ENCODE data around the gene SPCS1.

The SPCS1 gene

DNA sequence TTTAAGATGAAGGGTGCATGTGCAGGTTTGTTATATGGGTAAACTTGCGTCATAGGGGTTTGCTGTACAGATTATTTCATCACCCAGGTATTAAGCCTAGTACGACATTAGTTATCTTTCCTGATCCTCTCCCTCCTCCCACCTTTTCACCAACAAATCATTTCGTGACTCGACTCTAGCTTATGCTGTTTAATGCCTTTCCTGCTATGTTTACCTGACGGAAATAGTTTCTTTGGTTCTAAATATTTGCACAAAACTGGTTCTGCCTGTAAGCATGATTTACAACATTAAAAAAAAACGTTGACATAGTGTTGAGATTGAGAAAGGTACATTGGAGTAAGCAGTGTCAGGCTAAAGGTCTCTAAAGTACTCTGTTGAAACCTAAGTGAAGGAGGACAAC lies 17.6 kb upstream of the SPCS1 start:
- no peak for TF ChIP-seq EZH2 (IDR thresholded peaks at IDR 0.05)
- TF ChIP-seq FOXP2 (optimal IDR thresholded peaks at IDR 0.05; ENCODE audit: control extremely low read depth, extremely low read length, insufficient read depth): no peak
- no peak for TF ChIP-seq POLR2AphosphoS5 (IDR thresholded peaks at IDR 0.05; ENCODE audit: borderline replicate concordance, low read depth, low read length)
- Histone ChIP-seq H3K27ac (peak overlapping the region; percentile 19; the same call in 1 of the 2 replicates), H3K9me3 (ENCODE audit: low read depth, low read length) (no peaks in the 10 kb centered on the region), H3K36me3 (ENCODE audit: insufficient read depth, low read length) (peaks cover 66% of the 10 kb centered on the region), H3K9ac (ENCODE audit: insufficient read length) (no peak overlapping the region), H3K4me3 (no peak overlapping the region)
- DNase-seq (ENCODE audit: low read depth, low spot score): no peak

DNA sequence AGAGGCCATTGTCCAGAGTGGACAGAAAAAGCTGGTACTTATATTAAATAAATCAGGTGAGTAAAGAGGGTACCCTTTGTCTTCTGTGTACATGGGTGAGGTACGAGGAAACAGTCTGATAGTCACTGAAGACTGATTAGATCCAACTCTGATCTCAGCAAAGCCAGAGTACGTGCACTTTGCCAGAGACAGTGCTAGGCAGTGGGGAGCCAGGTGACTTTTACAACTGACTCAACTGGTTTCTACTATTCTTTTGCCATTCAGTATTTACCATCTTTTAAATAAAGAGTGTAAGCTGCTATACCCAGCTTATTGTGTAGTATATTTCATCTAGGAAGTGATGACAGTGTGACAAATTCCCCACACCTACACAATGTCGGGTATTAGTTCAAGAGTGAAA lies 16.8 kb upstream of the SPCS1 start:
- H3K9me3 ChIP-seq (ENCODE audit: low read depth, low read length): no peaks in the 10 kb centered on the region
- H3K27ac ChIP-seq: peak overlapping the region; percentile 50; the same call in 1 of the 2 replicates
- no peak overlapping the region for H3K9ac ChIP-seq (ENCODE audit: insufficient read length)
- H3K36me3 ChIP-seq (ENCODE audit: insufficient read depth, low read length): peaks cover 73% of the 10 kb centered on the region
- no peak for TF ChIP-seq POLR2AphosphoS5 (IDR thresholded peaks at IDR 0.05; ENCODE audit: borderline replicate concordance, low read depth, low read length)
- TF ChIP-seq EZH2 (IDR thresholded peaks at IDR 0.05): no peak
- no peak for TF ChIP-seq FOXP2 (optimal IDR thresholded peaks at IDR 0.05; ENCODE audit: control extremely low read depth, extremely low read length, insufficient read depth)
- H3K4me3 ChIP-seq: no peak overlapping the region
- no peak for DNase-seq (ENCODE audit: low read depth, low spot score)

DNA sequence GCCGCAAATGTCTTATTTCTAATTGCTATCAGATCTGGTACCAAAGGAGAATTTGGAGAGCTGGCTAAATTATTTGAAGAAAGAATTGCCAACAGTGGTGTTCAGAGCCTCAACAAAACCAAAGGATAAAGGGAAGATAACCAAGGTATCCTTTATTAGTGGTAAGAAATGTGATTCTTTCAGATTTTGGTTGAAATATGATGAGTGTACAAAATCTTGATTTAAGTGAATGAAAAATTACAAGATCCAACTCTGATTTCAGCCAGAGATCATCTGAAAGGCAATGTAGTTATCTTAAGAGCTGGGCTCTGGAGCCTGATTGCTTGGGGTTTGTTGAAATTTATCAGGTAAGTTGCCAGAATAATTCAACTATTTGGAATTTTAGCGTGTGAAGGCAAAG lies 15.3 kb upstream of the SPCS1 start:
- no peak for DNase-seq (ENCODE audit: low read depth, low spot score)
- Histone ChIP-seq H3K27ac (peak overlapping the region; percentile 13; the same call in 1 of the 2 replicates), H3K9ac (ENCODE audit: insufficient read length) (no peak overlapping the region), H3K36me3 (ENCODE audit: insufficient read depth, low read length) (peaks cover 86% of the 10 kb centered on the region), H3K4me3 (no peak overlapping the region), H3K9me3 (ENCODE audit: low read depth, low read length) (no peaks in the 10 kb centered on the region)
- TF ChIP-seq POLR2AphosphoS5 (IDR thresholded peaks at IDR 0.05; ENCODE audit: borderline replicate concordance, low read depth, low read length) (no peak; the same call in 1 of the 2 replicates), FOXP2 (optimal IDR thresholded peaks at IDR 0.05; ENCODE audit: control extremely low read depth, extremely low read length, insufficient read depth) (no peak), EZH2 (IDR thresholded peaks at IDR 0.05) (no peak)

DNA sequence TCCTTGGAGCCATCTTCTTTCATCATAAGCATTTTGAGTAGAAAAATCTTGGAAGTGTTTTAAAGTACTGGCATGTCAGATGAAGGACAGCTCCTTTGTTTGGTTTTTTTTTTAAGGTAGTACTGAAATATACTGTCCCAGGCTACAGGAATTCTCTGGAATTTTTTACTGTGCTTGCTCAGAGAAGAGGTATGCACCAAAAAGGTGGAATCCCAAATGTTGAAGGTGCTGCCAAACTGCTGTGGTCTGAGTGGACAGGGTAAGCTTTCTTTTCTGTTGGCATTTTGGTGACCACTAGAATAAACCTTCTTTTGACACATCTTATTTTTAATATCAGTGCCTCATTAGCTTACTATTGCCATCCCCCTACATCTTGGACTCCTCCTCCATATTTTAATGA lies 12.8 kb upstream of the SPCS1 start:
- TF ChIP-seq FOXP2 (optimal IDR thresholded peaks at IDR 0.05; ENCODE audit: control extremely low read depth, extremely low read length, insufficient read depth) (no peak), EZH2 (IDR thresholded peaks at IDR 0.05) (no peak)
- DNase-seq (ENCODE audit: low read depth, low spot score): no peak
- Histone ChIP-seq H3K27ac (no peak overlapping the region), H3K9ac (ENCODE audit: insufficient read length) (no peak overlapping the region), H3K9me3 (ENCODE audit: low read depth, low read length) (no peaks in the 10 kb centered on the region), H3K4me3 (no peak overlapping the region), H3K36me3 (ENCODE audit: insufficient read depth, low read length) (peaks cover 84% of the 10 kb centered on the region)

DNA sequence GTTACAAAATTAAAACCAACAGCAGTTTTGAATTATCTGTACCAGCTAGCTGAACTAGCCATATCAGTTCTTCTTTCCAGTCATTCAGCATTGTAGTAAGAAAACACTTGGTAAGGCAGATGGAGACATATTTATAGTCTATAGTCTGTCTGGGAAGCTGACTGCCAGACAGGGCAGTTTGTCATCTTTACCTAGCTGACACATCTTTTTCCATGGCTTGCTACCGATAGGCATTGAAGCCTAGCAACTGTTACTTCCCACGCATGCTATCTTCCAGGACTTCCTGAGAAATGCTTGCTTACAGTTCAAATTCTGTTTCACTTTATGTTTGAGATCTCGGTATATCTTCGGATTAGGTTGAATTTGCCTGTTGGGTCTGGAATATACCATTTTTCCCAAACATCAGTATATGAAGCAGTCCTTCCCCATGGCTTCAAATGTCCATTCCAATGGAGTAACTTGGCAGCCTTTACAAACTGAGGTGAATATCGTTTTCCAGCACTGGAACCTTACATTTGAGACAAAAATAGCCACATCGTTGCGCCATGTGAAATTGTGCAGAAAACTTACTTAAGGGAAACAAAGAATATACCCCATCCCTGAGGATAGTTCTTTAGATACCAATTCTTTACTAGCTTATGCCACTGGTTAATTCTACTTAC lies 11.2 kb upstream of the SPCS1 start:
- H3K4me3 ChIP-seq: no peak overlapping the region
- DNase-seq (ENCODE audit: low read depth, low spot score): no peak
- H3K9ac ChIP-seq (ENCODE audit: insufficient read length): no peak overlapping the region
- H3K27ac ChIP-seq: no peak overlapping the region
- no peak for TF ChIP-seq FOXP2 (optimal IDR thresholded peaks at IDR 0.05; ENCODE audit: control extremely low read depth, extremely low read length, insufficient read depth)
- TF ChIP-seq POLR2AphosphoS5 (IDR thresholded peaks at IDR 0.05; ENCODE audit: borderline replicate concordance, low read depth, low read length): no peak
- TF ChIP-seq EZH2 (IDR thresholded peaks at IDR 0.05): no peak
- no peaks in the 10 kb centered on the region for H3K9me3 ChIP-seq (ENCODE audit: low read depth, low read length)
- H3K36me3 ChIP-seq (ENCODE audit: insufficient read depth, low read length): peaks cover 68% of the 10 kb centered on the region

DNA sequence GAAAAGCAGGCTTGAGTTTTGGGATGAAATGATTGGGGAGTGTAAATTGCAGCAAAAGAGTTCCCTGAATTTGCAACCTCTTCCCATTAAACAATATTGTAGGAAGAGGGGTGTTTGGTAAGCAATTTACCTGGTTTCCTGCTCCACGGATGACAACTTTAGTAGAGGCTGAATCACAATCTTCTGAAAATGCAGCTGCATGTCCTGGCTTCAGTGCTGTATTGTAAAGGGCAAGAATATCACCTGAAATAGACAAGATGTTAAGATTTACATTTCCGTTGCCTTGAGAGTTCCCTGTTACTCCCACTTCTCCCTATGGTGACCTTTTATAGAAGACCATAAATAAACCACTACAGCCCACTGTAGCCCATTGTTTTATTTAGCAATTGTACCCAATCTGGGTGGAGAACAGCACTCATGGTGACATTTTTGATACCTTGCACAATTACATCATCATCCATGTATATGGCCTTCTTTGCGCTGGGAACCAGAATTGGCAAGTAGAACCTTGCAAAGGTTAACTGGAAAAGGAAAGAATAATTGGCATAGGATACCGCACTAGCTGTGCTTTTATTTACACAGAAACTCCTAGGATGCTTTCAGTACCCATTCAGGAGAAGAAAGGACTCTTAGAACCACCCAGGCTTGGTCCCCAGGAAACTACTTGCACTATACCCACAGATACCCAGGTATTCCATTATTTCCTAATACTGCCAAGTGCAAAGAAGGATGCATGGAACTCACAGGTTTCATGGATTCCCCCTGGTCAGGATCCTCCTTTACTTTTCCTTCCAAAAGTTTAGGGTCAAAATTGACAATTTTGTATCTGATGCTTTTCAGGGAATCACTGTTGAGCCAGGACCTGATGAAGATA lies 9.9 kb upstream of the SPCS1 start:
- H3K9ac ChIP-seq (ENCODE audit: insufficient read length): no peak overlapping the region

DNA sequence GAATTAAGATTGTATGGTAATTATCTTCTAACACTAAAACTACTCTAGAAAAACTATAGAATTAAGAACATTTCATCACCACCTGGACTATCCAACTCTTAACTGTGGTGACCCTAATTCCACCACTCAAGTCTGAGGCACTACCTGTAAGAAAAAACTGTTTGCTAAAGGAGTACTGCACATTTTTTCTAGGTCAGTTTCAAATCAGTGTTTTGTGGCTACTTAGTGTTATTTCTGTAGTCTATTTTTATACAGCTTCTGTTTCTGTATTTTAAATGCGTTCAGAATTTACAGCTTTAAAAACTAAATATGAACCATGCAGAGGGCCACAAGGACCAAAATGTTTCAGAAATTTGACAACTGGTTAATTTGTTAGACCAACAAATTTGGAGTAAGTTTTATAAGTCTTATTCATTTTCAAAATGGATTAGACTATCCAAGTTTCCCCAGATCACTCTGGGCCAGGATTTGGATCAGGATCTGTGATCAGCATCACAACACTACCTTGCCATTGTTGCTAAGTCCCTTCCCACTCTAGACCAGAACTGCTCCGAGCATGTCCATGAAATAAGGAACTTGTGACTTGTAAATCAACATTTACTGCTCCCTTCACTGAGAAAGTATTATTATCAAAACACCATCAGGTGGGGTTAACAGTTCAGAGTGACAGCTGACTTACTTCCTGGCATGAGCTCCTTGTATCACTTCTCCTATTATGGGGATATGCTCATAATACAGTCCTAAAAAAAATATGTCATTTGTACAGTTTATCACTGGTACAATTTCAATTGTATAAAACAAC lies 8.9 kb upstream of the SPCS1 start:
- Histone ChIP-seq H3K9ac (ENCODE audit: insufficient read length) (no peak overlapping the region), H3K27ac (no peak overlapping the region), H3K4me3 (no peak overlapping the region), H3K9me3 (ENCODE audit: low read depth, low read length) (no peaks in the 10 kb centered on the region), H3K36me3 (ENCODE audit: insufficient read depth, low read length) (peaks cover 48% of the 10 kb centered on the region)
- DNase-seq (ENCODE audit: low read depth, low spot score): no peak
- no peak for TF ChIP-seq POLR2AphosphoS5 (IDR thresholded peaks at IDR 0.05; ENCODE audit: borderline replicate concordance, low read depth, low read length)
- TF ChIP-seq EZH2 (IDR thresholded peaks at IDR 0.05): no peak
- TF ChIP-seq FOXP2 (optimal IDR thresholded peaks at IDR 0.05; ENCODE audit: control extremely low read depth, extremely low read length, insufficient read depth): no peak

More for the DNA sequence above, 9.9 kb upstream of the SPCS1 start:
- DNase-seq (ENCODE audit: low read depth, low spot score): no peak
- no peak overlapping the region for H3K27ac ChIP-seq
- peaks cover 56% of the 10 kb centered on the region for H3K36me3 ChIP-seq (ENCODE audit: insufficient read depth, low read length)
- H3K4me3 ChIP-seq: no peak overlapping the region
- no peaks in the 10 kb centered on the region for H3K9me3 ChIP-seq (ENCODE audit: low read depth, low read length)
- TF ChIP-seq POLR2AphosphoS5 (IDR thresholded peaks at IDR 0.05; ENCODE audit: borderline replicate concordance, low read depth, low read length) (no peak), FOXP2 (optimal IDR thresholded peaks at IDR 0.05; ENCODE audit: control extremely low read depth, extremely low read length, insufficient read depth) (no peak), EZH2 (IDR thresholded peaks at IDR 0.05) (no peak)

DNA sequence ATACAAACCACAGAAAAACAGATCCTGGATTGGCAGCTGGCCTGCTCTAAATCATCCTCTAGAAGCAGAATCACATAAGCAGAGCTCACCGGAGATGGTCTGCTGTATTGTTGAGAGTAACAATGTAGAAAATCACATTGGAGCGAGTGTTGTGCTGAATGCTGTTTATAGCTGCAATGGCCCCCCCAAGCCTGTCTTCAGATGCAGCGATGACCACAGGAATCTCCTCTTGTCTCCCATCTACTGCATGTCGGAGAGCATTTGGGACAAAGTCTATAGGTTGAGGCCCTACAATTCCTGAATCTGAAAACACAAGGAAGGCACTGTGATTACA lies 8.3 kb upstream of the SPCS1 start:
- Histone ChIP-seq H3K4me3 (no peak overlapping the region), H3K9me3 (ENCODE audit: low read depth, low read length) (no peaks in the 10 kb centered on the region), H3K9ac (ENCODE audit: insufficient read length) (no peak overlapping the region), H3K36me3 (ENCODE audit: insufficient read depth, low read length) (peaks cover 43% of the 10 kb centered on the region), H3K27ac (no peak overlapping the region)
- TF ChIP-seq POLR2AphosphoS5 (IDR thresholded peaks at IDR 0.05; ENCODE audit: borderline replicate concordance, low read depth, low read length) (peak; percentile 13; the same call in 1 of the 2 replicates), FOXP2 (optimal IDR thresholded peaks at IDR 0.05; ENCODE audit: control extremely low read depth, extremely low read length, insufficient read depth) (no peak)
- DNase-seq (ENCODE audit: low read depth, low spot score): no peak
